A673 (cell line): Measurements from ENCODE around the gene ST6GALNAC3.

Experiments used
- CTCF ChIP-seq: fragments of 300-800, 200-600 bp; sonication (generic); conservative IDR thresholded peaks from 2 replicates; pipeline ENCODE4 v1.5.1; 2017; ENCODE audit warnings: low read depth, mild to moderate bottlenecking, antibody characterized with exemption, low read length, moderate library complexity, mixed read lengths
- EZH2 ChIP-seq: fragments of 200-600 bp; sonication (generic); IDR thresholded peaks from 2 replicates; pipeline ENCODE4 v1.6.1; 2017; ENCODE audit warnings: borderline replicate concordance, low read depth, mild to moderate bottlenecking, mixed read lengths, antibody characterized with exemption, low read length; ENCODE audit not compliant: poor library complexity, severe bottlenecking

GRCh38 chr1:76620371-76620770 lies 545.8 kb downstream of the ST6GALNAC3 start:
- TF ChIP-seq CTCF (no peak), EZH2 (no peak)
